DOHH2 (cell line): ENCODE data around the gene VPS37C.

ENCODE experiments used
- H3F3A ChIP-seq: fragments of 200-600 bp; sonication (generic), shearing (Covaris generic); 2 replicates; pipeline ENCODE4 v1.6.0; 2016; ENCODE audit warnings: antibody characterized with exemption, mild to moderate bottlenecking; ENCODE audit not compliant: control insufficient read depth, insufficient read depth
- H3K27ac ChIP-seq: fragments of 200-600 bp; sonication (generic); 2 replicates; pipeline ENCODE4 v1.5.1; 2014; ENCODE audit warnings: low read depth, mild to moderate bottlenecking, low read length, moderate library complexity
- H3K27me3 ChIP-seq: fragments of 200-600 bp; sonication (generic); 2 replicates; pipeline ENCODE4 v1.6.1; 2014; ENCODE audit warnings: mild to moderate bottlenecking, low read length, mixed read lengths; ENCODE audit not compliant: control insufficient read depth
- H3K36me3 ChIP-seq: fragments of 200-600 bp; sonication (generic); 2 replicates; pipeline ENCODE4 v1.6.1; 2014; ENCODE audit warnings: mild to moderate bottlenecking, low read length, moderate library complexity, mixed read lengths; ENCODE audit not compliant: control insufficient read depth
- H3K4me1 ChIP-seq: fragments of 200-600 bp; sonication (generic); 2 replicates; pipeline ENCODE4 v1.6.1; 2014; ENCODE audit warnings: mild to moderate bottlenecking, low read length, mixed read lengths; ENCODE audit not compliant: control insufficient read depth
- H3K4me2 ChIP-seq: fragments of 200-600 bp; sonication (generic); 2 replicates; pipeline ENCODE4 v1.6.0; 2014; ENCODE audit warnings: mild to moderate bottlenecking, low read length, moderate library complexity
- H3K4me3 ChIP-seq: fragments of 200-600 bp; sonication (generic); 2 replicates; pipeline ENCODE4 v1.5.1; 2014; ENCODE audit warnings: mild to moderate bottlenecking, low read length, mixed read lengths
- H3K79me2 ChIP-seq: fragments of 200-600 bp; sonication (generic); 2 replicates; pipeline ENCODE4 v1.6.1; 2014; ENCODE audit warnings: mild to moderate bottlenecking, low read length, mixed read lengths; ENCODE audit not compliant: control insufficient read depth
- H3K9me2 ChIP-seq: fragments of 200-600 bp; sonication (generic); replicated peaks from 2 replicates; pipeline ENCODE4 v1.6.1; 2014; ENCODE audit warnings: mild to moderate bottlenecking, low read length, mixed read lengths; ENCODE audit not compliant: control insufficient read depth
- H3K9me3 ChIP-seq: fragments of 200-600 bp; sonication (generic); 2 replicates; pipeline ENCODE4 v1.6.1; 2014; ENCODE audit warnings: antibody characterized with exemption, low read length, mixed read lengths; ENCODE audit not compliant: control insufficient read depth, insufficient read depth
- H4K20me1 ChIP-seq: fragments of 200-600 bp; sonication (generic); 2 replicates; pipeline ENCODE4 v1.6.0; 2014; ENCODE audit warnings: low read depth, mild to moderate bottlenecking, antibody characterized with exemption, low read length, moderate library complexity; ENCODE audit not compliant: control insufficient read depth, insufficient read depth
- EZH2phosphoT487 ChIP-seq: fragments of 200-600 bp; sonication (generic); IDR thresholded peaks from 2 replicates; pipeline ENCODE4 v1.6.1; 2017; ENCODE audit warnings: borderline replicate concordance, mild to moderate bottlenecking, antibody characterized with exemption, low read length, moderate library complexity, mixed read lengths
- TF ChIP-seq, protein P1 (sequence below): fragments of 200-600 bp; sonication (generic); IDR thresholded peaks from one replicate; pipeline ENCODE4 v1.5.1; 2014; ENCODE audit warnings: antibody characterized with exemption, mild to moderate bottlenecking, low read depth, low read length; ENCODE audit not compliant: poor library complexity, severe bottlenecking

Gene VPS37C

DNA sequence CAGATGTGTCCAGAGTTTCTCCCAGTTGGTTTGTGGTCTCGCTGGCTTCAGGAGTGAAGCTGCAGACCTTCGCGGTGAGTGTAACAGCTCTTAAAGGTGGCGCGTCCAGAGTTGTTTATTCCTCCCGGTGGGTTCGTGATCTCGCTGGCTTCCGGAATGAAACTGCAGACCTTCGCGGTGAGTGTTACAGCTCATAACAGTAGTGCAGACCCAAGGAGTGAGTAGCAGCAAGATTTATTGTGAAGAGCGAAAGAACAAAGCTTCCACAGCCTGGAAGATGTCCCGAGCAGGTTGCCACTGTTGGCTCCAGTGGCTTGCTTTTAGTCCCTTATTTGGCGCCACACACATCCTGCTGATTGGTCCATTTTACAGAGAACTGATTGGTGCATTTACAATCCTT is 40.2 kb upstream of the VPS37C start:
- no peaks in the 10 kb centered on the region for H3K36me3 ChIP-seq
- H3K27ac ChIP-seq = no peak overlapping the region
- H3K79me2 ChIP-seq = no peaks in the 10 kb centered on the region
- no peaks in the 10 kb centered on the region for H3F3A ChIP-seq
- TF ChIP-seq, protein P1, sequence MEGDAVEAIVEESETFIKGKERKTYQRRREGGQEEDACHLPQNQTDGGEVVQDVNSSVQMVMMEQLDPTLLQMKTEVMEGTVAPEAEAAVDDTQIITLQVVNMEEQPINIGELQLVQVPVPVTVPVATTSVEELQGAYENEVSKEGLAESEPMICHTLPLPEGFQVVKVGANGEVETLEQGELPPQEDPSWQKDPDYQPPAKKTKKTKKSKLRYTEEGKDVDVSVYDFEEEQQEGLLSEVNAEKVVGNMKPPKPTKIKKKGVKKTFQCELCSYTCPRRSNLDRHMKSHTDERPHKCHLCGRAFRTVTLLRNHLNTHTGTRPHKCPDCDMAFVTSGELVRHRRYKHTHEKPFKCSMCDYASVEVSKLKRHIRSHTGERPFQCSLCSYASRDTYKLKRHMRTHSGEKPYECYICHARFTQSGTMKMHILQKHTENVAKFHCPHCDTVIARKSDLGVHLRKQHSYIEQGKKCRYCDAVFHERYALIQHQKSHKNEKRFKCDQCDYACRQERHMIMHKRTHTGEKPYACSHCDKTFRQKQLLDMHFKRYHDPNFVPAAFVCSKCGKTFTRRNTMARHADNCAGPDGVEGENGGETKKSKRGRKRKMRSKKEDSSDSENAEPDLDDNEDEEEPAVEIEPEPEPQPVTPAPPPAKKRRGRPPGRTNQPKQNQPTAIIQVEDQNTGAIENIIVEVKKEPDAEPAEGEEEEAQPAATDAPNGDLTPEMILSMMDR = no peak
- no peak for TF ChIP-seq EZH2phosphoT487
- no peaks in the 10 kb centered on the region for H3K9me2 ChIP-seq
- H3K4me2 ChIP-seq = no peak overlapping the region
- no peak overlapping the region for H3K4me3 ChIP-seq
- H3K27me3 ChIP-seq = 0 out of 2 replicates have a peak, but pooled peaks cover 2% of the 10 kb centered on the region
- H3K4me1 ChIP-seq = no peaks in the 10 kb centered on the region
- H4K20me1 ChIP-seq = no peaks in the 10 kb centered on the region
- H3K9me3 ChIP-seq = no peaks in the 10 kb centered on the region

DNA sequence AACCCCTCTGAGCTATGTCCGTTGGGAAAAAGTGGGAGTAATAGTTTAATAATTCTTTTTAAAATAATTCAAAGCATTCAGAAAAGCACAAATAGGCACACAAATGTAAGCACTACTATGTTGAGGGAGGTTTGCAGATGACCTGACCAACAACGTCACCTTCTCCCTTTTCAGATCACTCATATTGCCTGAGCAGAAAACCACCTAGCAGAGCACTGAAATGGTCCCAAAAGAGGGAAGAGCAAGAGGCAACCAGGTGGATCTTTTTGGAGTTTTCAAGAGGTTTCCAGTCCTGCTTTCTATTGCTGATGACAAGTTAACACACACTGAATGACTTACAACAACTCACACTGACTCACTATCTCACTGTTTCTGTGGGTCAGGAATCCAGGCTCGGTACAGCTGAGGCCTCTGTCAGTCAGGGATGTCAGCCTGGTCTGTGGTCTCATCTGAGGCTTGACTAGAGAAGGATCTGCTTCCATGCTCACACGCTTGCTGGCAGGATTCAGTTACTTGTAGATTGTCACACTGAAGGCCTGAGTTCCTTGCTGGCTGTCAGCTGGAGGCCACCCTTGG is 37.8 kb upstream of the VPS37C start:
- no peaks in the 10 kb centered on the region for H3K36me3 ChIP-seq
- no peaks in the 10 kb centered on the region for H4K20me1 ChIP-seq
- no peaks in the 10 kb centered on the region for H3K9me3 ChIP-seq
- TF ChIP-seq, protein P1 = no peak
- TF ChIP-seq EZH2phosphoT487 = no peak
- H3K4me1 ChIP-seq = no peaks in the 10 kb centered on the region
- H3F3A ChIP-seq = no peaks in the 10 kb centered on the region
- H3K4me3 ChIP-seq = no peak overlapping the region
- H3K79me2 ChIP-seq = no peaks in the 10 kb centered on the region
- H3K9me2 ChIP-seq = no peaks in the 10 kb centered on the region
- 0 out of 2 replicates have a peak, but pooled peaks cover 2% of the 10 kb centered on the region for H3K27me3 ChIP-seq
- no peak overlapping the region for H3K27ac ChIP-seq
- no peak overlapping the region for H3K4me2 ChIP-seq

DNA sequence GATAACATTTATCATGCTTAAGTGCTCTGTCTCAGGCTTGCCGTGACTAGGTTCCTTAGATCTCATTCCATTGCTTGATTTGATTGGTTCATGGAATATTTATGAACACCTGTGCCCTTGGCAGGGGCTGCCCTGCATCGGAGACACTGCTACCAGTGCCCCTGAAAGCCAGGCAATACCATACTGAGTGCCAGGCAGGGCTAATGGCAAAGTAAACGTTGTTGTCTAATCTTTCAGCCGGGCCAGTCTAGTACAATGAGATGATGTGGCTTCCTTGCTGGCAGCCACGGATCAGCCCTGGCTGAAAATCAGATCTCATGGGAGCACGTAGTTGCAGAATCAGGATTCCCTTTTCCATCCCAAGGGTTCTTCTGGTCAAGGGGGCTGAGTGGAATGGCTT is 37.1 kb upstream of the VPS37C start:
- no peaks in the 10 kb centered on the region for H3F3A ChIP-seq
- 0 out of 2 replicates have a peak, but pooled peaks cover 2% of the 10 kb centered on the region for H3K27me3 ChIP-seq
- no peaks in the 10 kb centered on the region for H3K4me1 ChIP-seq
- no peak overlapping the region for H3K4me3 ChIP-seq
- no peak overlapping the region for H3K27ac ChIP-seq
- TF ChIP-seq, protein P1 = no peak
- TF ChIP-seq EZH2phosphoT487 = no peak
- no peaks in the 10 kb centered on the region for H4K20me1 ChIP-seq
- no peaks in the 10 kb centered on the region for H3K9me2 ChIP-seq
- no peaks in the 10 kb centered on the region for H3K36me3 ChIP-seq
- H3K9me3 ChIP-seq = no peaks in the 10 kb centered on the region
- no peaks in the 10 kb centered on the region for H3K79me2 ChIP-seq
- no peak overlapping the region for H3K4me2 ChIP-seq
